Suppressor macrophage treated with lipopolysaccharide for 1 hour (primary cell): ENCODE measurements around the gene MYBPC2.

Experiments
- DNase-seq, 3 donors: peaks; one replicate each; pipeline ENCODE4 v3.0.0-alpha.2; 2020 to 2022

The MYBPC2 gene

GRCh38 chr19:50482271-50482855 lies 49.7 kb downstream of the MYBPC2 start:
- no peak for DNase-seq

DNA sequence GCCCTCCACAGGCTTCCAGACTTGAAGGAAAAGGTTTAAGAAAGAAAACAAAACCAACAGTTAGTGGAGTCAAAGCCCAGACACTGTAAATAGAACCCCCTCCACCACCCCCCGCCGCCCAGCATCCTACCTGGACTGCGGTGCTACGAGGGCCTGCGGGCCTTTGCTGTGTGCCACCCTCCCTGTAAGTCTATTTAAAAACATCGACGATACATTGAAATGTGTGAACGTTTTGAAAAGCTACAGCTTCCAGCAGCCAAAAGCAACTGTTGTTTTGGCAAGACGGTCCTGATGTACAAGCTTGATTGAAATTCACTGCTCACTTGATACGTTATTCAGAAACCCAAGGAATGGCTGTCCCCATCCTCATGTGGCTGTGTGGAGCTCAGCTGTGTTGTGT lies 50.2 kb downstream of the MYBPC2 start:
- DNase-seq: no peak

- no peak for DNase-seq
These were observed 52.7 kb downstream of the MYBPC2 start for GRCh38 chr19:50485284-50485955.

GRCh38 chr19:50486823-50487515 lies 54.3 kb downstream of the MYBPC2 start:
- peak; percentile 44 to 69 (median 45) for DNase-seq

- peak in 1 of 3 donors; percentile 28 for DNase-seq
These were observed 55.9 kb downstream of the MYBPC2 start for GRCh38 chr19:50488389-50489194.

- DNase-seq: peak in 1 of 3 donors; percentile 43
These were observed 56.8 kb downstream of the MYBPC2 start for GRCh38 chr19:50489461-50490011.

- DNase-seq: no peak
These were observed 57.7 kb downstream of the MYBPC2 start for GRCh38 chr19:50490411-50490811.

DNA sequence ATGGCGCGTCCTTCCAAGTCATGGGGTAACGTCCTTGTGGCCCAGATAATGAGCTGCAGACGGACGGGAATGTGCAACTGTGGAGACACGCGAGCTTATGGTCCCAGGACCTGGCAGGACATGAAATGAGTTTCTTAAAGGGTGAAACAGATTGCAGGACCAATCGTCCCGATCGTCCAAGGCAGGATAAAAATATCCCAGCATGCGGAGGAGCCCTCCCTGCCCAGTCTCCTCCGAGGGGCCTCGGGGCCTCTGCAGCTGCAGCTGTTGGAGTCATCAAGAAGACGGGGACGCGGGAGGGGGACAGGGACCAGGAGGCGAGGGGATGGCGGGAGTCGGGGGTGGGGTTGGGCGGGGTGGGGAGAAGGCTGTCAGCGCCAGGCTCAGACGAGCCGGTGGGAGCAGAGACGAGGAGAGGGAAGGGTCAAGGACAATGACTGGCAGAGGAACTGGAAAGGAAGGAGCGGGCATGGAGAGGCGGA lies 58.3 kb downstream of the MYBPC2 start:
- no peak for DNase-seq

DNA sequence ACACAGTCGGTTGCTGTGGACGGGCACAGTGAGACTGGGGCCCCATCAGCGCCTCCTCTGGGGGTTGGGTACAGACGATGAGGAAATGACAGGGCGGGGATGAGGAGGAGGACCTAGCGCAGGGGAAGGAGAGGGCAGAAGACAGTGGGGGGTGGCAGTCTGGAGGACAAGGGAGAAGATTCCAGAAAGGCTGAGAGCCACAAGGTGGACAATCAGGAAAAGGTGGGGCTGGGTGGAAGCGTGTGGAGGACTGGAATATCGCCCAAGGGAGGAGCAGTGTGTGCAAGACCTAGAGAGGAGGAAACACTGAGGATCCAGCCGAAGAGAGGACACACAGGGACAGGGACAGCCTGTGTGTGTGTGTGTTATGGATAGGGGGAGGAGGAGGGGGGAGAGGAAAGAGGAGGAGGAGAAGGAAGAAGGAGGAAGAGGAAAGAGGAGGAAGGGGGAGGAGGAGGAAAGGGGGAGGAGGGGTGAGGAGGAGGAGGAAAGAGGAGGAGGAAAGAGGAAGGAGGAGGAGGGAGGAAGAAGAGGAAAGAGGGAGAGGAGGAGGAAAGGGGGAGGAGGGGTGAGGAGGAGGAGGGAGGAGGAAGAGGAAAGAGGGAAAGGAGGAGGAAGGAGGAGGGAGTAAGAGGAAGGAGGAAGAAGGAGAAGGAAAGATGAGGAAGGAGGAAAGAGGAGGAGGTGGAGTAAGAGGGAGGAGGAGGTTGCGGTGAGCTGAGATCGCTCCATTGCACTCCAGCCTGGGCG lies 59.8 kb downstream of the MYBPC2 start:
- DNase-seq: peak in 2 of 3 donors; percentile 30 to 37

GRCh38 chr19:50493171-50493570 lies 60.5 kb downstream of the MYBPC2 start:
- DNase-seq: no peak

DNA sequence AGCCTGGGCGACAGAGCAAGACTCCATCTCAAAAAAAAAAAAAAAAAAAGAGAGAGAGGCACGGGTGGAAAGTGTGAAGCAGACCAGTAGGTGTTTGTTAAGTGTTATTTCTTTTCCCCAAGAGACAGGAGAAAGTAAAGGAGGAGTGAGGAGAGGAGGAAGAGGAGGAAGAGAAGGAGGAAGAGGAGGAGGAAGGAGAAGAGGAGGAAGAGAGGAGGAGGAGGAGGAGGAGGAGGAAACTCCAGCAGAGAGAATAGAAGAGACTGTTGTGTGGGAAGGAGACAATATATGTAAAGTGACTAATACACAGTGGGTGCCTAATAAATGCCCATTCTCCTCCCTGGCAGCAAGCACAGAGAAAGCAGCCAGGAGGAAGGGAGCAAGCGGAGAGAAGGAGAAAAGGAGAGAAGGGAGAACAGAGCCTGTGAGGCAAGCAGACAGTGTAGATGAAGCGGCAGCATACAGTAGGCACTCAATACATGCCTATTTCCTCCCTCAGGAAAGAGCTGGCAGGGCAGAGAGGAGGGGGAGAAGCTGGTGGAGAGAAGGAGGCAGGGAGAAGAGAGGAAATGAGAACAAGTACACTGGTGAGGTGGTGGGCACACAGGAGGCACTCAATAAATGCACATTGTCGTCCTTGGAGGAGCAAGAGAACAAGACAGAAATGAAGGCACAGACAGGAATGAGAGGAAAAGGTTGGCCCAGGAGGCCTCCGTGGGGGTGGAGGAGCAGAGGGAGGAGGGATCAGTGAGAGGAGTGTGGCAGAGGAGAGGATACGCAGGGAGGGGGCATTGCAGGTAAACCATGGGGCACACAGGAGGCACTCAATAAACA lies 61.7 kb downstream of the MYBPC2 start:
- no peak for DNase-seq

GRCh38 chr19:50495020-50495531 lies 62.4 kb downstream of the MYBPC2 start:
- no peak for DNase-seq

GRCh38 chr19:50496189-50497021 lies 63.7 kb downstream of the MYBPC2 start:
- DNase-seq: no peak

- DNase-seq: no peak
These were observed 64.3 kb downstream of the MYBPC2 start for GRCh38 chr19:50497022-50497405.

- DNase-seq: no peak
These were observed 65.7 kb downstream of the MYBPC2 start for GRCh38 chr19:50498219-50499056.

- DNase-seq: no peak
These were observed 67.5 kb downstream of the MYBPC2 start for GRCh38 chr19:50500060-50500752.

DNA sequence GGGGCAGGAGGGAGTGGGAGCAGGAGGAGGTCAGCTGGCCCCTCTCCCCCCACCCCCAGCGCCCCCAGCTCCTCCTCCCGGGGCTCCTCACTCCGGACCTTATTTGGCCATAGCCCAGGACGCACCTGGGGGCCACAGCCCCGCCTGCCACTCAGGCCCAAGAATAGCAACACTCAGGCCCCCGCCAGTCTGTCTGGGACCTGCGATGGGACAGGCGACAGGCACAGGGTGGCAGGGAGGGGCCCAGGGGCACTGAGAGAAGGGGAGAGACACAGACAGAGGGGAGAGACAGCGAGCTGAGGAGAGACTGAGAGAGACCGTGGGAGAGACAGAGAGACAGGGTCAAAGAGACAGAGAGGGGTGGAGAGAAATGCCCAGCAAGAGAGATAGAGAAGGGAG lies 68.1 kb downstream of the MYBPC2 start:
- no peak for DNase-seq

DNA sequence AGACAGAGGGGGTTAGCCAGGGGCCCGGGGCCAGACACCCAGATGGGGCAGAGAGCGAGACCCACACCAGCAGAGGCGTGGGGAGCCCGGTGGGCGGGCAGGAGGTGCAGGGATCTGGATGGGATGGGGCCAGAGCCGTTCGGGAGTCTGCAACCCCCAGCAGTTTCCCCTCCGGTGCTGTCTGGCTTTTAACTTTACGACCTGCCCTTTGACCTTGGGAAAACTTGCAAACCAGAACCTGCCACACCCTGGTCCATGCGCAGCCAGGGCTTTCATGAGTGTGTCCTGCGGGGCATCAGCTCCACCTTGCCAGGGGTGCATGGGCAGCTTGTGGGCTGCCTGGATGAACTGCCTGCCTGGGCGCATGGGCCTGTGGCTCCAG lies 68.5 kb downstream of the MYBPC2 start:
- DNase-seq: no peak
